Hepatocyte (in vitro differentiated cells): ENCODE results near the gene GRIK4. TPM values are rescaled to one million over a fixed set of nuclear protein-coding genes. Genes with fewer than 3 reads are reported as not detected.

Experiments used
- DNase-seq: peaks from one replicate; pipeline ENCODE4 v3.0.0-alpha.2; 2016; ENCODE audit warnings: low spot score
- H2AFZ ChIP-seq: fragments of 200-600 bp; sonication (generic); 2 replicates; pipeline ENCODE4 v1.6.0; 2016; ENCODE audit warnings: antibody characterized with exemption, mild to moderate bottlenecking
- H3K27ac ChIP-seq: fragments of 200-600 bp; sonication (generic); 2 replicates; pipeline ENCODE4 v1.5.1; 2016; ENCODE audit warnings: mild to moderate bottlenecking
- H3K27me3 ChIP-seq: fragments of 200-600 bp; sonication (generic); 2 replicates; pipeline ENCODE4 v1.6.1; 2016
- H3K36me3 ChIP-seq: fragments of 200-600 bp; sonication (generic); replicated peaks from 2 replicates; pipeline ENCODE4 v1.5.1; 2016; ENCODE audit warnings: low read depth; ENCODE audit not compliant: insufficient read depth
- H3K4me1 ChIP-seq: fragments of 200-600 bp; sonication (generic); 2 replicates; pipeline ENCODE4 v1.5.1; 2016; ENCODE audit warnings: mild to moderate bottlenecking, moderate library complexity; ENCODE audit not compliant: insufficient read depth
- H3K4me2 ChIP-seq: fragments of 200-600 bp; sonication (generic); 2 replicates; pipeline ENCODE4 v1.6.0; 2016
- H3K4me3 ChIP-seq: fragments of 200-600 bp; sonication (generic); 2 replicates; pipeline ENCODE4 v1.5.1; 2016; ENCODE audit warnings: mild to moderate bottlenecking
- H3K79me2 ChIP-seq: fragments of 200-600 bp; sonication (generic); 2 replicates; pipeline ENCODE4 v1.6.0; 2017; ENCODE audit warnings: mild to moderate bottlenecking
- H3K9me2 ChIP-seq: fragments of 200-600 bp; sonication (generic); replicated peaks from 2 replicates; pipeline ENCODE4 v1.6.0; 2017; ENCODE audit warnings: mild to moderate bottlenecking; ENCODE audit not compliant: insufficient read depth
- H3K9me3 ChIP-seq: fragments of 200-600 bp; sonication (generic); 2 replicates; pipeline ENCODE4 v1.5.1; 2016; ENCODE audit warnings: low read depth, mild to moderate bottlenecking
- H4K20me1 ChIP-seq: fragments of 200-600 bp; sonication (generic); 2 replicates; pipeline ENCODE4 v1.6.0; 2016; ENCODE audit warnings: mild to moderate bottlenecking; ENCODE audit not compliant: insufficient read depth, poor library complexity, severe bottlenecking
- EZH2 ChIP-seq: fragments of 200-600 bp; sonication (generic); IDR thresholded peaks from 2 replicates; pipeline ENCODE4 v1.6.1; 2016; ENCODE audit warnings: antibody characterized with exemption, mild to moderate bottlenecking, borderline replicate concordance
- EZH2phosphoT487 ChIP-seq: fragments of 200-600 bp; sonication (generic); IDR thresholded peaks from one replicate; pipeline ENCODE4 v1.6.1; 2018; ENCODE audit warnings: antibody characterized with exemption, mild to moderate bottlenecking, low read depth, moderate library complexity; ENCODE audit not compliant: unreplicated experiment, severe bottlenecking
- WGBS: methylation state at CpG from one replicate; pipeline ENCODE4 v1.1.6; 2016; ENCODE audit warnings: low lambda C conversion rate; ENCODE audit errors: missing lambda C conversion rate; 5-methylcytosine and 5-hydroxymethylcytosine counted together
- polyA plus RNA-seq: library from polyadenylated mRNA; unstranded; fragments of >200 nt; fragmentation: Nextera tagmentation; extraction: Ambion mirVana; gene quantifications from 2 replicates; pipeline ENCODE4 v1.2.1, GENCODE V29; 2016
- total RNA-seq: library from RNA; depleted of rRNA; stranded (reverse); fragments of >200 nt; gene quantifications from 2 replicates; pipeline ENCODE4 v1.2.3, GENCODE V29; 2014
- TF ChIP-seq, protein P1 (sequence below): fragments of 200-600 bp; sonication (generic); IDR thresholded peaks from 2 replicates; pipeline ENCODE4 v1.5.1; 2016; ENCODE audit warnings: antibody characterized with exemption, mild to moderate bottlenecking; ENCODE audit not compliant: poor library complexity

The GRIK4 gene
- total and polyA plus RNA-seq, 2 experiments from 2014 or later: 1.5 to 2.3 TPM

DNA sequence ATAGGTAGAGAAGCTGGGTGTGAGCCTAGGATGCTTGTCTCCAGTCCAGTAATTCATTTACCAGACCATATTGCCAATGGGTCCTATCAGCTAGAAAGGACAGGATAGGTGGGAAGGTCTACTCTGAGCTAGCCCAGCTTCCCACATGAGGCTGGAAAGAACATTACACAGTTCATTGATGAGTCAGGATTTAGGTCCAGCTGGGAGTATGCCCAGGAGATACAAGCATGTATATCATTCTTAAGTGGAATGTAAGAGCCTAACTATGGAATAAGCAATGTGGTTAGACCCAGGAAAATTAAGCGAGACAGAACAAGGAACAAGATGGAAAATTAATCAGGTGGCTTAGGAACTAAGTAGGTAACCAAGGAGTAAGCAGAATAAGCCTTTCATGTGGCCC is 453.3 kb downstream of the GRIK4 start:
- Histone ChIP-seq H3K36me3 (no peaks in the 10 kb centered on the region), H2AFZ (no peak overlapping the region), H3K27ac (no peak overlapping the region), H3K4me1 (no peaks in the 10 kb centered on the region), H4K20me1 (no peaks in the 10 kb centered on the region), H3K27me3 (no peaks in the 10 kb centered on the region), H3K9me3 (no peaks in the 10 kb centered on the region), H3K79me2 (no peaks in the 10 kb centered on the region), H3K9me2 (no peaks in the 10 kb centered on the region), H3K4me2 (no peak overlapping the region), H3K4me3 (no peak overlapping the region)
- 74% methylated on average over 1 of the region's 1 CpG for WGBS
- no peak for DNase-seq
- TF ChIP-seq, protein P1, sequence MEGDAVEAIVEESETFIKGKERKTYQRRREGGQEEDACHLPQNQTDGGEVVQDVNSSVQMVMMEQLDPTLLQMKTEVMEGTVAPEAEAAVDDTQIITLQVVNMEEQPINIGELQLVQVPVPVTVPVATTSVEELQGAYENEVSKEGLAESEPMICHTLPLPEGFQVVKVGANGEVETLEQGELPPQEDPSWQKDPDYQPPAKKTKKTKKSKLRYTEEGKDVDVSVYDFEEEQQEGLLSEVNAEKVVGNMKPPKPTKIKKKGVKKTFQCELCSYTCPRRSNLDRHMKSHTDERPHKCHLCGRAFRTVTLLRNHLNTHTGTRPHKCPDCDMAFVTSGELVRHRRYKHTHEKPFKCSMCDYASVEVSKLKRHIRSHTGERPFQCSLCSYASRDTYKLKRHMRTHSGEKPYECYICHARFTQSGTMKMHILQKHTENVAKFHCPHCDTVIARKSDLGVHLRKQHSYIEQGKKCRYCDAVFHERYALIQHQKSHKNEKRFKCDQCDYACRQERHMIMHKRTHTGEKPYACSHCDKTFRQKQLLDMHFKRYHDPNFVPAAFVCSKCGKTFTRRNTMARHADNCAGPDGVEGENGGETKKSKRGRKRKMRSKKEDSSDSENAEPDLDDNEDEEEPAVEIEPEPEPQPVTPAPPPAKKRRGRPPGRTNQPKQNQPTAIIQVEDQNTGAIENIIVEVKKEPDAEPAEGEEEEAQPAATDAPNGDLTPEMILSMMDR: no peak
- TF ChIP-seq EZH2phosphoT487 (no peak), EZH2 (no peak)

DNA sequence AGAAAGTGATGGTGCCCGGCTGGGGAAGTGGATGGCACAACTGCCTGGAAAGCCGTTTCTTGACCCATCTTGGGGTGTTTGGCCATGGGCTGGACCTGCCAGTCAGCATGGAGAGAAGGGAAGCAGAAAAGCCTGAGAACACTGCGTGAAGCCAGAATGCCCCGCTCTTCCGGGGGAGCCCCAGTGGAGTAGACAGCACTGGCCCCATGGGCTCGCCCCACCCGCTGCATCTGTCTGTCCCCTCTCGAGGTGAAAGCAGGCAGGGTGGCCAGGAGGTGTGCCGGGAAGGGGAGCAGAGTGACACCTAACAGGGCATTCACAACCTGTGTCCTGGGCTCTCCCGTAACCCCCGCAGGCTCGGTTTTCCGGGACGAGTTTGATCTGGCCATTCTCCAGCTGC is 455.3 kb downstream of the GRIK4 start:
- H2AFZ ChIP-seq: no peak overlapping the region
- 93% methylated on average over 14 of the region's 14 CpGs for WGBS
- no peaks in the 10 kb centered on the region for H4K20me1 ChIP-seq
- no peaks in the 10 kb centered on the region for H3K4me1 ChIP-seq
- H3K4me3 ChIP-seq: no peak overlapping the region
- no peak for DNase-seq
- H3K4me2 ChIP-seq: no peak overlapping the region
- peaks cover 5% of the 10 kb centered on the region for H3K27me3 ChIP-seq
- no peaks in the 10 kb centered on the region for H3K9me2 ChIP-seq
- TF ChIP-seq, protein P1: no peak
- no peak for TF ChIP-seq EZH2phosphoT487
- no peak for TF ChIP-seq EZH2
- H3K36me3 ChIP-seq: no peaks in the 10 kb centered on the region
- no peaks in the 10 kb centered on the region for H3K79me2 ChIP-seq
- H3K27ac ChIP-seq: no peak overlapping the region
- no peaks in the 10 kb centered on the region for H3K9me3 ChIP-seq

DNA sequence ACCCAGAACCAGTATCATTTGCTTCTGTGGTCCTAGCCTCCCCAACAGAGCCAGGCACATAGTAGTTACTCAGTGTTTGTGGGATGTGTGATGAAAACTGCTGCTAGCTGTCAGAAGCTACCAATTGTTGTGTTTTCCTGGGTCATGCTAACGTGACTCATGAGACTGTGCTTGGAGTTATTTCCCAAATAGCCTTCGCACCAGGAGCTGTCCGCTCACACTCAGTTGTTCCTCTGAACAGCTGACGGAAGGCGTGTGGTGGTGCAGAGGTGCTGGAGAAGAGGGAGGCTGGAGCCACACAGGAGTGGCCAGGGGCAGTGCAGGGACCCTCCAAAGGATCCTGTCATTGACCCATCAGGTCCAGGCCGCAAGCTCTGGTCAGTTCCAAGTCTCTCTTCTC is 458.4 kb downstream of the GRIK4 start:
- H3K4me1 ChIP-seq: no peaks in the 10 kb centered on the region
- H3K27me3 ChIP-seq: peaks cover 9% of the 10 kb centered on the region
- no peak overlapping the region for H3K4me2 ChIP-seq
- no peaks in the 10 kb centered on the region for H3K9me2 ChIP-seq
- no peak overlapping the region for H3K27ac ChIP-seq
- no peak for DNase-seq
- H3K4me3 ChIP-seq: no peak overlapping the region
- WGBS: 88% methylated on average over 6 of the region's 6 CpGs
- no peak overlapping the region for H2AFZ ChIP-seq
- no peak for TF ChIP-seq EZH2phosphoT487
- no peak for TF ChIP-seq EZH2
- TF ChIP-seq, protein P1: no peak
- H3K79me2 ChIP-seq: no peaks in the 10 kb centered on the region
- H3K9me3 ChIP-seq: no peaks in the 10 kb centered on the region
- no peaks in the 10 kb centered on the region for H3K36me3 ChIP-seq
- no peaks in the 10 kb centered on the region for H4K20me1 ChIP-seq

DNA sequence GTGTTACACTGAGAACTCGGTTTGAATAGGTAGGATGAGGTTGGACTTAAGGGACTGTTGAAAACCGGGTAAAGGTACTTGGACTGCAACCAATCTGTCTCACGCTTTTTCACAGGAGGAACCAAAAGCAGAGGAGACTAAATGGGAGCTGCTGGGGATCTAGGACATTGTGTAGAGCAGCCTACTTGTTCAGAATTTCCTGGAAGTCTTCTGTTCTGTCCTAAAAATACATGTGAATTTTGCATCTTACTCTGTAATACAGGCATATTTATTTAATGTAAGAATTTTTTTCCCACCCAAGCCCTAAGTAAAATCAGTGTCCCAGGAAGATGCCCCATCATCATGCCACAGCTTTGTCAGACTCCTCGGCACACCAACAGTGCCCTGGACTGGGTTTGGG is 460.3 kb downstream of the GRIK4 start:
- no peak for TF ChIP-seq EZH2
- no peak for TF ChIP-seq EZH2phosphoT487
- TF ChIP-seq, protein P1: no peak
- 92% methylated on average over 4 of the region's 4 CpGs for WGBS
- Histone ChIP-seq H3K27me3 (peaks cover 9% of the 10 kb centered on the region), H3K4me2 (no peak overlapping the region), H3K36me3 (no peaks in the 10 kb centered on the region), H2AFZ (no peak overlapping the region), H3K9me2 (no peaks in the 10 kb centered on the region), H3K4me3 (no peak overlapping the region), H3K9me3 (no peaks in the 10 kb centered on the region), H4K20me1 (no peaks in the 10 kb centered on the region), H3K4me1 (no peaks in the 10 kb centered on the region), H3K79me2 (no peaks in the 10 kb centered on the region), H3K27ac (no peak overlapping the region)
- DNase-seq: no peak
